GM12873 (cell line): Measurements from ENCODE around the gene SYF2.
"Not testable (repeated sequence)": the region's sequence is repeated elsewhere in the genome, so short reads cannot be mapped to it uniquely, and the experiment has no call there.

Source experiments
- TF ChIP-seq, protein P1 (sequence below): IDR thresholded peaks from 2 replicates; pipeline ENCODE4 v1.5.1; 2012; ENCODE audit warnings: low read depth, mild to moderate bottlenecking, moderate library complexity, low read length, control low read depth; ENCODE audit not compliant: insufficient read depth; ENCODE audit errors: missing control alignments

The SYF2 gene

DNA sequence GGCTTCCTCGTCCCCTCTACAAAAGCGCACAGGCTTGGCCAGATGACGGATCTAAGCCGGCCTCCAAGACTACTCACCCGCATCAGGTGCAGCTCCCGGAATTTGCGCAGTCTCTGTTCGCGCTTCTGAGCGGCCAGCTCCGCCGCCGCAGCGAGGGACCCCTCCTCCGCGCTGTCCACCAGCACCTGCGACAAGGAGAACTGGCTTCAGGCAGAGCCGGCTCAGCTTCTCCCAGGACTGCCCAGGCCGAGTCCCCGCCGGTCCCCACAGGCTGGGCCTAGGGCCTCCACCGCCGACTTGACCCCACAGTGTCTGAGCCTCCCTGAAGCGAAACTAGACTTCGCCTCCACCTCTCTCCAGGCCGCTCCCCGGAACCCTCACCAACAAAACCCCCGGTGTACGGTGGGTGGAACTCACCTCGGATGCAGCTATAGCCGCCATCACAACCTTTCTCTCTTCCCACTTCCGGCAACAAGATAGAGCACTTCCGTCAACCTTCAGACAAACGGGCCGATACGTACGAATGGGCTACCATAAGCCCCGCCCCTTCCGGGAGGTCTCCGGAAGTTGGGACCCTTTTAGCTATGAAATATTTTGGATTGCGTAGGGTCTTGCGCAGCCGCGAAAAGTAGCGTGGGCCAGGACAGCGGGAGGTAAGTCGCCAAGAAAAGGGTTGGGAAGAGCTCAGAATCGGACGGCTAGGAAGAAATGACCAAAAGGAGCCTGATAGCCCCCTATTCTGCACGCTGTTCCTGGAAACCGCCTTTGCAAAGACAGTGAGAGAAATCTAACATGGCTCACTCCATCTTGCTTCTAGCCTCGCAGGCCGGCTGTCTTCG lies at the start of gene SYF2:
Gene SYF2 (minus strand): TSS at position 476 of the 839 bp plus-strand sequence. CDS start 35 bp downstream, at position 441.
- TF ChIP-seq, protein P1, sequence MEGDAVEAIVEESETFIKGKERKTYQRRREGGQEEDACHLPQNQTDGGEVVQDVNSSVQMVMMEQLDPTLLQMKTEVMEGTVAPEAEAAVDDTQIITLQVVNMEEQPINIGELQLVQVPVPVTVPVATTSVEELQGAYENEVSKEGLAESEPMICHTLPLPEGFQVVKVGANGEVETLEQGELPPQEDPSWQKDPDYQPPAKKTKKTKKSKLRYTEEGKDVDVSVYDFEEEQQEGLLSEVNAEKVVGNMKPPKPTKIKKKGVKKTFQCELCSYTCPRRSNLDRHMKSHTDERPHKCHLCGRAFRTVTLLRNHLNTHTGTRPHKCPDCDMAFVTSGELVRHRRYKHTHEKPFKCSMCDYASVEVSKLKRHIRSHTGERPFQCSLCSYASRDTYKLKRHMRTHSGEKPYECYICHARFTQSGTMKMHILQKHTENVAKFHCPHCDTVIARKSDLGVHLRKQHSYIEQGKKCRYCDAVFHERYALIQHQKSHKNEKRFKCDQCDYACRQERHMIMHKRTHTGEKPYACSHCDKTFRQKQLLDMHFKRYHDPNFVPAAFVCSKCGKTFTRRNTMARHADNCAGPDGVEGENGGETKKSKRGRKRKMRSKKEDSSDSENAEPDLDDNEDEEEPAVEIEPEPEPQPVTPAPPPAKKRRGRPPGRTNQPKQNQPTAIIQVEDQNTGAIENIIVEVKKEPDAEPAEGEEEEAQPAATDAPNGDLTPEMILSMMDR: no peak

- TF ChIP-seq, protein P1: not testable (repeated sequence)
These were observed 39.9 kb upstream of the SYF2 start, which contains the start of gene RHD for GRCh38 chr1:25272238-25272637. Gene RHD (plus strand): TSS chr1:25272509. CDS start chr1:25272548, 39 bp downstream.

GRCh38 chr1:25257196-25257595 lies 24.9 kb upstream of the SYF2 start:
- TF ChIP-seq, protein P1: no peak

DNA sequence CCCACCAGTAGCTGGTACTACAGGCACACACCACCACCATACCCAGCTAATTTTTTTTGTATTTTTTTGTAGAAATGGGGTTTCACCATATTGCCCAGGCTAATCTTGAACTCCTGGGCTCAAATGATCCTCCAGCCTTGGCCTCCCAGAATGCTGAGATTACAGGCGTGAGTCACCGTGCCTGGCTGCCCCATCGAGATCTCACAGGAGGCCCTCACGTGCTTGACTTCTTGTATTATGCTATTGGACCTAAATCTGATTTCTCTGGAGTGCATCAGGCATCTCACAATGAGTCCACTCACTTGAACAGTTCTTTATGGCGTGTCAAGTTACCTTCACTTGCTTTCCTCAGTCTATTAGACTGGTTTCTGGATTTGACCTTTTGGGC lies 24.3 kb upstream of the SYF2 start:
- TF ChIP-seq, protein P1: no peak

GRCh38 chr1:25255706-25256577 lies 23.6 kb upstream of the SYF2 start:
- TF ChIP-seq, protein P1: no peak

- TF ChIP-seq, protein P1: no peak
These were observed 21.6 kb upstream of the SYF2 start for GRCh38 chr1:25253911-25254310.
